Stimulated activated CD4-positive, alpha-beta T cell treated with anti-CD3 and anti-CD28 coated beads, Interleukin-4, amount 100 ng/mL, for 48 hours (primary cell): ENCODE results near the gene SIPA1L3.
"Not testable (repeated sequence)": the region's sequence is repeated elsewhere in the genome, so short reads cannot be mapped to it uniquely, and the experiment has no call there.

ENCODE experiments used
- DNase-seq, 2 donors: peaks; one replicate each; pipeline ENCODE4 v3.0.0-alpha.2; 2020; ENCODE audit warnings: low read depth in 2 of 2

SIPA1L3 gene

GRCh38 chr19:38019396-38019724 lies 112.4 kb downstream of the SIPA1L3 start:
- DNase-seq: no peak

- DNase-seq: no peak
These were observed 113.3 kb downstream of the SIPA1L3 start for GRCh38 chr19:38020311-38020710.

- no peak for DNase-seq
These were observed 114.3 kb downstream of the SIPA1L3 start for GRCh38 chr19:38021352-38021751.

- DNase-seq: no peak
These were observed 116.0 kb downstream of the SIPA1L3 start for GRCh38 chr19:38022791-38023670.

- DNase-seq: no peak
These were observed 116.9 kb downstream of the SIPA1L3 start for GRCh38 chr19:38023671-38024541.

GRCh38 chr19:38024992-38025908 lies 118.2 kb downstream of the SIPA1L3 start:
- DNase-seq: no peak

GRCh38 chr19:38025909-38026307 lies 118.9 kb downstream of the SIPA1L3 start:
- DNase-seq: no peak

GRCh38 chr19:38028913-38029510 lies 122.0 kb downstream of the SIPA1L3 start:
- no peak for DNase-seq

- not testable (repeated sequence) for DNase-seq
These were observed 123.0 kb downstream of the SIPA1L3 start for GRCh38 chr19:38030001-38030400.

GRCh38 chr19:38030686-38031422 lies 123.8 kb downstream of the SIPA1L3 start:
- DNase-seq: no peak

GRCh38 chr19:38031423-38031770 lies 124.4 kb downstream of the SIPA1L3 start:
- no peak for DNase-seq

- DNase-seq: no peak
These were observed 125.1 kb downstream of the SIPA1L3 start for GRCh38 chr19:38032151-38032550.

GRCh38 chr19:38032951-38033350 lies 125.9 kb downstream of the SIPA1L3 start:
- DNase-seq: no peak

- no peak for DNase-seq
These were observed 126.9 kb downstream of the SIPA1L3 start for GRCh38 chr19:38033658-38034491.

- DNase-seq: no peak
These were observed 127.5 kb downstream of the SIPA1L3 start for GRCh38 chr19:38034492-38034860.

GRCh38 chr19:38035515-38036495 lies 128.8 kb downstream of the SIPA1L3 start:
- no peak for DNase-seq

- DNase-seq: no peak
These were observed 130.0 kb downstream of the SIPA1L3 start for GRCh38 chr19:38036707-38037611.

GRCh38 chr19:38039966-38040365 lies 133.0 kb downstream of the SIPA1L3 start:
- no peak for DNase-seq
